NCI-H1694 (cell line): ENCODE measurements around the gene DOCK3.
"Not testable (repeated sequence)": the region's sequence is repeated elsewhere in the genome, so short reads cannot be mapped to it uniquely, and the experiment has no call there.

Source experiments
- DNase-seq: peaks from one replicate; lab custom pipeline; 2025; lab: John Stamatoyannopoulos, UW

The DOCK3 gene

GRCh38 chr3:50982540-50983325 is 308.0 kb downstream of the DOCK3 start:
- DNase-seq: no peak

GRCh38 chr3:50983887-50984286 is 309.2 kb downstream of the DOCK3 start:
- DNase-seq: no peak

DNA sequence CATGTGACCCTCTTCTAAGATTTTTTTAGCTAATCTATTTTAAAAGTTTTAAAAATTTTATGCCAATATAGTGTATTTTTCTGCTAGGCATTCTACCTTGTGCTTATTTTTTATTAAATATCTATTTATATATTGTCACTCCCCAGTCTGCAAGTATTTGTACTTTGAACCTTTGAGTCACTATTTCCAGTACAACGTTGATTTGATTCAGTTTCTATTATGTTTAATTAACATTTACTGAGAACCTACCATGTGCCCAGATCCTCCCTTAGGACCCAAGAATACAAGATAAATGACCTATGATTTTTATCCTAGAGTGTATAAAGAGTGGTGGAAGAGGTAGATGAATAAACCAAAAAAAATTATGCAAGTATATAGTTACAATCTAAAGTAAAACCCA is 311.2 kb downstream of the DOCK3 start:
- DNase-seq: no peak

- DNase-seq: no peak
Measured at GRCh38 chr3:50986726-50987125, 312.0 kb downstream of the DOCK3 start.

DNA sequence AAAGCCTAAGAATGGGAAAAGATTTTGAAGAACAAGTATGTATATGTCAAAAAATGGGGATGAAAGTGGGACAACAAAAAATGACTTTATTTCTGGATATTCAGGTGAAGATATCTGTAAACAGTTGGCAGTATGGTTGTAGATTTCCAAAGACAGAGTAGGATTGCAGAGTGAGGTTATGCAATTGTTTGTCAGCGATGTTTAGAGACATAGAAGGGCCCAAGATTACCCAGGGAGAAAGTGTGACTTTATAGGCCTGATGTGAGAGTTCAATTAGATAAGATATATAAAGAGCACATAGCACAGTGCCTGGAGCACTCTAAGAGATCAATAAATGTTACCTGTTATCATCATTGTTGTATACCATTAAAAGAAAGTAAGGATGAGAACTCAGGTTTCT is 319.8 kb downstream of the DOCK3 start:
- no peak for DNase-seq

- no peak for DNase-seq
Measured at GRCh38 chr3:50995085-50995824, 320.5 kb downstream of the DOCK3 start.

DNA sequence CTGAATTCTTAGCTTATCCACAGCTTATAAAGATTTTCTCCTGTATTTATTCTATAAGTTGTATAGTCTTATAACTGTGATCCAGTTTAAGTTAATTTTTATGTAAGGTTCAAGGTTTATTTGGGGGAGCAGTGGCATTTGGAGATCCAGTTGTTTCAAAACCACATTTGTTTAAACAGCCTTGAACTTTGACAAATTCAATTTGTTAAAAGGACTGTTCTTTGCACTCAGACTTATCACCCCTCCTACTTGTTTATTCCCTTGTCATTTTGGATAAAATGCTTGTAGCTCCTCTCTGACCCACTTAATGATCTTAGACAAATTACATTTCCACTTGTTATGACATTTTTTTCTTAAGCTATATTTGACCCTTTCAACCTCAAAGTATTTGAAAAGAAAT is 327.8 kb downstream of the DOCK3 start:
- DNase-seq: no peak

DNA sequence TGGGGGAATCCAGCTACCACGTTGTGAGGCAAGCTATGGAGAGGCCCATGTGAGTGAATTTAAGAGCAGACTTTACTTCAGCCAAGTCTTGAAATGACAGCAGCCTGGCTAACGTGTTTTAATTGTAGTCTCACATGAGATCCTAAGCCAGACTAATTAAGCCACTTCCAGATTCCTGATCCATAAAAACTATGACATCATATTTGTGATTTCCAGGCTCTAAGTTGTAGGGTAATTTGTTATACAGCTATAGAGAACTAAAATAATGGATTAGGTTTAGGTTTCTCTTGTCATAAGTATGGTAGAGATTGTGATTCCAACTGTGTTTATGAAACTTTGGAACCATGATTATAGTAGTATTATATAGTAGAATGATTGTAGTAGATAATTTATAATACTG is 329.5 kb downstream of the DOCK3 start:
- no peak for DNase-seq

- DNase-seq: no peak
Measured at GRCh38 chr3:51024121-51024520, 349.4 kb downstream of the DOCK3 start.

DNA sequence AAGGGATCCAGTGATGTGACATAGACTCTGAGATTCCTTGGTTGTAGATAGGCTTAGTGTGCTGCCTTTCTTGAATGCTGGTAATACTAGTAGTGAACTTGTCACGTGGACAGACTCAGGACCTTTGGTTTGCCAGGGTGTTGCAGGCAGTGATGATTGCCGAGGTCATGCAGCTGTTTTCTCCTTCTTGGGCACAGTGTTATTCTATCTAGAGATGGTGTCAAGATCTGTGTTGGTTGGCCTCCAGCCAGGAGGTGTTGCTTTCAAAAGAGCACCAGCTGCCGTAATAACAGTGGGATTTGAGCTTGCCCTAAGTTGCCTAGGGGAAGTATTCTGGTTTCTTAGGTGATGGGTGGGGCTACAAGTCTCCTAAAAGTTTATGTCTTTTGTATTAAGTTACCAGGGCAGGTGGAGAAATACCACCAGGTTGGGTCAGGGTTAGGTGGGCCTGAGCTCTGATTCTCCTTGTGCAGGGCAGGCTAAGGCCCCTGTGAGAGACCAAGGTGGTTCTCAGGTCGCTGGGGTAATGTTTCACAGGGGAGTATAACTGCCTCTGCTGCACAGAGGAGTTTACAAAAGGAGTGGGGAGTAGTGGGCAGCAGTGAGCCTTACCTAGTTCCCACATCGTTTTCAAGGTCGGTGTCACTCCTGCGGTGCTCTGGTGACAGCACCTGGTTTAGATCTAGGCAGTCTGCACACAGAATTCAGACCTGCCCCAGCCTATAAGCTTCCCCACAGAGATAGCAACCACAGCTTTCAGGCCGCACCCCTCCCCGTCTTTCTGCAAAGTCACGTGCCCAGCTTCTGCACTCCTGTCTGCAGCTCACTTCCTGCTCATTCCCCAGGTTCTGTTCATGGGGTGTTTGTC is 350.3 kb downstream of the DOCK3 start:
- no peak for DNase-seq

DNA sequence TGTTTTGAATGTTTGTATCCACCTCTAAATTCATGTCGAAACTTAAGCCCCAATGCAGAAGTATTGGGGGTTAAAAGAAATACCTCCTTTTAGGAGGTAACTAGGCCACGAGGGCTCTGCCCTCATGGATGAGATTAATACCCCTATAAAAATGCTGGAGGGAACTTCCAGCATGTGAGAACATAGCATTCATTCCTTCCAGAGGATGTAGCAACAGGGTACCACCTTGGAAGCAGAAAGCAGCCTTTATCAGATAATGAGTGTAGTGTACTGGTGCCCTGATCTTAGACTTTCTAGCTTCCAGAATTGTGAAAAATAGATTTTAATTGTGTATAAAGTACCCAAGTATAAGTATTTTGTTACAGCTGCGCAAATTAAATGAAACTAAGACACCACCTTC is 356.9 kb downstream of the DOCK3 start:
- DNase-seq: no peak

GRCh38 chr3:51035630-51036029 is 360.9 kb downstream of the DOCK3 start:
- DNase-seq: no peak

DNA sequence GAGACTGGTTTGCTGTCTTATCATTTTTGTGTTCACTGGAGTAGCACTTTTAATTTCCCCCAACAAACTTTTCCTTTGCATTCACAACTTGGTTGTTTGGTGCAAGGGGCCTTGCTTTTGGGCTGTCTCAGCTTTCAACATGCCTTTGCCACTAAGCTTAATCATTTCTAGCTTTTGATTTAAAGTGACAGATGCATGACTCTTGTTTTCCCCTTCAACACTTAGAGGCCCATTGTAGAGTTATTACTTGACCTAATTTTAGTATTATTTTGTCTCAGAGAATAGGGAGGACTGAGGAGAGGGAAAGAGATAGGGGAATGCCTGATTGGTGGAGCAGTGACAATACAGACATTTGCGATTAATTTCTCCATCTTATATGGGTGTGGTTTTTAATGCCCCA is 370.3 kb downstream of the DOCK3 start:
- no peak for DNase-seq

- no peak for DNase-seq
Measured at GRCh38 chr3:51052562-51052961, 377.8 kb downstream of the DOCK3 start.

DNA sequence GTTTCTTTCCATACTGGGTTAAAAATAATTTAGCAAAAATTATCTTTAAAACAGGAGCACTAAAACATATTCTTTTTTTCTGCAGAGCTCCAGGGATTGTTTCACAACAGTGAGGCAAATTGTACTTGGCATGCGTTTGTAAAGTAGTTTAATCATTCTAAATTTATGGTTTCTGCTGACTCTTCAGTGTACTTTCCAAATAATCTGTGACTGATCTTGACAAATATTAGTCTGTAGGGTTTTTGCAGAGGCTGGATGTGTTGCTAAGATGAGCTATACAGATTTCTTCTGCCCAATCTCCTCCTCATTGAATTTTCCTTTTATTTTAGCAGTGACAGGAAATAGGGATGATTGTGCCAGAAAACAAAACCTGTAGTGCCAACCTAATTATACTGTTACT is 382.4 kb downstream of the DOCK3 start:
- no peak for DNase-seq

DNA sequence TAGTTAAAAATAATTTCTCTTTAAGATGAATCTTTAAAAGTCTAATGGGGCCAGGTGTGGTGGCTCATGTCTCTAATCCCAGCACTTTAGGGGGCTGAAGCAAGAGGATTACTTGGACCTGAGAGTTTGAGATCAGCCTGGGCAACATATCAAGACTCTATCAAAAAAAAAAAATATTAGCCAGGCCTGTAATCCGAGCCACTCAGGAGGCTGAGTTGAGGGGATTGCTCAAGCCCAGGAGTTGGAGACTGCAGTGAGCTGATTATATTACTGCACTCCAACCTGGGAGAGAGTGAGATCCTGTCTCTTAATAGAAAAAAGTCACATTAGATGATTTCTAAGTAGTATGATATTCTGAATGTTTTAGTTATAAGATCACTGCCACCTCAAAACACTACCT is 388.3 kb downstream of the DOCK3 start:
- DNase-seq: no peak

DNA sequence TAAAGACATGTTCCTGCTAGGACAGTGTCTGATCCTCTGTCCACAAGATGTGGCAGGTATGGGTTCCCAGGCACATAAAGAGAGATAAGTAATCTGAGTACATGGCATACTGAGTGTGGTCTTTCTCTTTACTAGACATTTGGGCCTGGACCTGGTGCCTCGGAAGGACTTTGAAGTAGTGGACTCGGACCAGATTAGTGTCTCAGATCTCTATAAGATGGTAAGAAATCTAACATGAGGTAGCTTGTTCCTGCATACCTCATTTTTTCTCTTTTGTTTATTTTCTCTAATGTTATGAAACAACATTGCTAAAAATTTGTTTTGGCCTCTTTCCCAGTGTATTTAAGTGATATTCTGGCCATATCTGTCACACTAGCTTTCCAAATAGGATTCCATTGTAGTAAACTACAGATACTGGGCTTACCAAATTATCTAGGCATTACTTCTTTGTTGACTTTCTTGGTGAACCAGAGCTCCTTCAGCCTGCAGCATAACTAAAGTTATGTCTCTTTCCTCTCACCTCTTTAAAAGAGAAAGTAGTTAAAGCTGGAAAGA is 400.6 kb downstream of the DOCK3 start:
- DNase-seq: no peak

- DNase-seq: no peak
Measured at GRCh38 chr3:51082363-51082762, 407.6 kb downstream of the DOCK3 start.

DNA sequence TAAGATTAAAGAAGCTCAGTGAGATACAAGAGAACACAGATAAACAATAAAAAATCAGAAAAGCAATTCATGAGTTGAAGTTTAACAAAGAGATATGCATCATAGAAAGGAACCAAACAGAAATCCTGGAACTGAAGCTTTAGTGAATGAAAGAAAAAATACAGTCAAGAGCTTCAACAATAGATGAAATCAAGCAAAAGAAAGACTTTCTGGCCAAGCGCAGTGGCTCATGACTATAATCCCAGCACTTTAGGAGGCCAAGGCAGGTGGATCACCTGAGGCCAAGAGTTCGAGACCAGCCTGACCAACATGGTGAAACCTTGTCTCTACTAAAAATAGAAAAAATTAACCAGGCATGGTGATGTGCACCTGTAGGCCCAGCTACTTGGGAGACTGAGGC is 408.8 kb downstream of the DOCK3 start:
- no peak for DNase-seq

GRCh38 chr3:51092141-51092540 is 417.4 kb downstream of the DOCK3 start:
- DNase-seq: not testable (repeated sequence)

DNA sequence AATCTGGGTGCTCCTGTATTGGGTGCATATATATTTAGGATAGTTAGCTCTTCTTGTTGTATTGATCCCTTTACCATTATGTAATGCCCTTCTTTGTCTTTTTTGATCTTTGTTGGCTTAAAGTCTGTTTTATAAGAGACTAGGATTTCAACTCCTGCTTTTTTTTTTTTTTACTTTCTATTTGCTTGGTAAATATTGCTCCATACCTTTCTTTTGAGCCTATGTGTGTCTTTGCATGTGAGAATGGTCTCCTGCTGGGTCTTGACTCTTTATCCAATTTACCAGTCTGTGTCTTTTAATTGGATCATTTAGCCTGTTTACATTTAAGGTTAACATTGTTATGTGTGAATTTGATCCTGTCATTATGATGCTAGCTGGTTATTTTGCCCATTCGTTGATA is 420.1 kb downstream of the DOCK3 start:
- not testable (repeated sequence) for DNase-seq

- peak; percentile 5 for DNase-seq
Measured at GRCh38 chr3:51099794-51100535, 425.2 kb downstream of the DOCK3 start.
